ENCODE measurements around the gene MTARC2.
A peak's percentile ranks its signal among the peaks of the same experiment; 100 is the strongest.

Gene MTARC2

GRCh38 chr1:220748089-220748934, at the start of gene MTARC2:
TSS of gene MTARC2 (plus strand) at chr1:220748322. CDS start at chr1:220748532, 210 bp downstream.
- H3K4me1 ChIP-seq (ENCODE audit: insufficient read depth, low read length): peaks cover 34% of the 10 kb centered on the region
- H3K27ac ChIP-seq (ENCODE audit: low read depth, low read length): peak within 1 kb of the TSS; percentile 70

GRCh38 chr1:220698607-220699016, 49.5 kb upstream of the MTARC2 start:
- Histone ChIP-seq H3K27ac (ENCODE audit: low read depth, low read length) (no peak overlapping the region), H3K4me1 (ENCODE audit: insufficient read depth, low read length) (peaks cover 12% of the 10 kb centered on the region), H3K27me3 (ENCODE audit: control insufficient read depth in 1 of 2, insufficient read depth in 2 of 2, low read length in 2 of 2) (no peaks in the 10 kb centered on the region), H3K4me3 (ENCODE audit: low read depth in 1 of 2, low read length in 2 of 2) (no peak overlapping the region), H3K9me3 (ENCODE audit: low read length) (no peaks in the 10 kb centered on the region), H3K9ac (ENCODE audit: low read length) (no peak overlapping the region), H3K36me3 (ENCODE audit: insufficient read depth, low read length) (no peaks in the 10 kb centered on the region)

More at GRCh38 chr1:220748089-220748934, at the start of gene MTARC2:
- Histone ChIP-seq H3K4me3 (ENCODE audit: low read depth in 1 of 2, low read length in 2 of 2) (peak within 1 kb of the TSS; percentile 53 to 84), H3K27me3 (ENCODE audit: control insufficient read depth in 1 of 2, insufficient read depth in 2 of 2, low read length in 2 of 2) (no peaks in the 10 kb centered on the region), H3K9ac (ENCODE audit: low read length) (peak within 1 kb of the TSS; percentile 45), H3K9me3 (ENCODE audit: low read length) (no peaks in the 10 kb centered on the region), H3K36me3 (ENCODE audit: insufficient read depth, low read length) (no peaks in the 10 kb centered on the region)

- Histone ChIP-seq H3K27ac (ENCODE audit: low read depth, low read length) (no peak overlapping the region), H3K36me3 (ENCODE audit: insufficient read depth, low read length) (no peaks in the 10 kb centered on the region), H3K4me1 (ENCODE audit: insufficient read depth, low read length) (peaks cover 12% of the 10 kb centered on the region), H3K9ac (ENCODE audit: low read length) (no peak overlapping the region), H3K4me3 (ENCODE audit: low read depth in 1 of 2, low read length in 2 of 2) (no peak overlapping the region), H3K27me3 (ENCODE audit: control insufficient read depth in 1 of 2, insufficient read depth in 2 of 2, low read length in 2 of 2) (no peaks in the 10 kb centered on the region), H3K9me3 (ENCODE audit: low read length) (no peaks in the 10 kb centered on the region)
Observed at GRCh38 chr1:220699044-220699443, 49.1 kb upstream of the MTARC2 start.

GRCh38 chr1:220700556-220701179, 47.5 kb upstream of the MTARC2 start:
- H3K36me3 ChIP-seq (ENCODE audit: insufficient read depth, low read length): no peaks in the 10 kb centered on the region
- no peaks in the 10 kb centered on the region for H3K9me3 ChIP-seq (ENCODE audit: low read length)
- H3K4me1 ChIP-seq (ENCODE audit: insufficient read depth, low read length): peaks cover 12% of the 10 kb centered on the region
- H3K27ac ChIP-seq (ENCODE audit: low read depth, low read length): no peak overlapping the region
- no peaks in the 10 kb centered on the region for H3K27me3 ChIP-seq (ENCODE audit: control insufficient read depth in 1 of 2, insufficient read depth in 2 of 2, low read length in 2 of 2)
- H3K9ac ChIP-seq (ENCODE audit: low read length): no peak overlapping the region
- no peak overlapping the region for H3K4me3 ChIP-seq (ENCODE audit: low read depth in 1 of 2, low read length in 2 of 2)

GRCh38 chr1:220701974-220702373, 46.1 kb upstream of the MTARC2 start:
- no peaks in the 10 kb centered on the region for H3K9me3 ChIP-seq (ENCODE audit: low read length)

GRCh38 chr1:220702733-220703270, 45.3 kb upstream of the MTARC2 start:
- H3K27me3 ChIP-seq (ENCODE audit: control insufficient read depth in 1 of 2, insufficient read depth in 2 of 2, low read length in 2 of 2): no peaks in the 10 kb centered on the region
- no peak overlapping the region for H3K27ac ChIP-seq (ENCODE audit: low read depth, low read length)
- H3K4me1 ChIP-seq (ENCODE audit: insufficient read depth, low read length): peaks cover 12% of the 10 kb centered on the region
- H3K9me3 ChIP-seq (ENCODE audit: low read length): no peaks in the 10 kb centered on the region
- no peak overlapping the region for H3K4me3 ChIP-seq (ENCODE audit: low read depth in 1 of 2, low read length in 2 of 2)
- H3K36me3 ChIP-seq (ENCODE audit: insufficient read depth, low read length): no peaks in the 10 kb centered on the region
- H3K9ac ChIP-seq (ENCODE audit: low read length): no peak overlapping the region

More at GRCh38 chr1:220701974-220702373, 46.1 kb upstream of the MTARC2 start:
- H3K27ac ChIP-seq (ENCODE audit: low read depth, low read length): no peak overlapping the region
- peaks cover 12% of the 10 kb centered on the region for H3K4me1 ChIP-seq (ENCODE audit: insufficient read depth, low read length)
- H3K9ac ChIP-seq (ENCODE audit: low read length): no peak overlapping the region
- H3K4me3 ChIP-seq (ENCODE audit: low read depth in 1 of 2, low read length in 2 of 2): no peak overlapping the region
- H3K27me3 ChIP-seq (ENCODE audit: control insufficient read depth in 1 of 2, insufficient read depth in 2 of 2, low read length in 2 of 2): no peaks in the 10 kb centered on the region
- no peaks in the 10 kb centered on the region for H3K36me3 ChIP-seq (ENCODE audit: insufficient read depth, low read length)

- no peaks in the 10 kb centered on the region for H3K36me3 ChIP-seq (ENCODE audit: insufficient read depth, low read length)
- no peak overlapping the region for H3K4me3 ChIP-seq (ENCODE audit: low read depth in 1 of 2, low read length in 2 of 2)
- H3K9me3 ChIP-seq (ENCODE audit: low read length): no peaks in the 10 kb centered on the region
- no peak overlapping the region for H3K27ac ChIP-seq (ENCODE audit: low read depth, low read length)
- H3K4me1 ChIP-seq (ENCODE audit: insufficient read depth, low read length): peaks cover 12% of the 10 kb centered on the region
- no peaks in the 10 kb centered on the region for H3K27me3 ChIP-seq (ENCODE audit: control insufficient read depth in 1 of 2, insufficient read depth in 2 of 2, low read length in 2 of 2)
- no peak overlapping the region for H3K9ac ChIP-seq (ENCODE audit: low read length)
Observed at GRCh38 chr1:220703305-220703704, 44.8 kb upstream of the MTARC2 start.

- no peak overlapping the region for H3K4me3 ChIP-seq (ENCODE audit: low read depth in 1 of 2, low read length in 2 of 2)
- no peaks in the 10 kb centered on the region for H3K9me3 ChIP-seq (ENCODE audit: low read length)
- H3K27me3 ChIP-seq (ENCODE audit: control insufficient read depth in 1 of 2, insufficient read depth in 2 of 2, low read length in 2 of 2): no peaks in the 10 kb centered on the region
- H3K9ac ChIP-seq (ENCODE audit: low read length): no peak overlapping the region
- no peaks in the 10 kb centered on the region for H3K36me3 ChIP-seq (ENCODE audit: insufficient read depth, low read length)
- H3K4me1 ChIP-seq (ENCODE audit: insufficient read depth, low read length): peaks cover 1% of the 10 kb centered on the region
- H3K27ac ChIP-seq (ENCODE audit: low read depth, low read length): no peak overlapping the region
Observed at GRCh38 chr1:220705782-220706181, 42.3 kb upstream of the MTARC2 start.

- Histone ChIP-seq H3K9me3 (ENCODE audit: low read length) (no peaks in the 10 kb centered on the region), H3K9ac (ENCODE audit: low read length) (no peak overlapping the region), H3K4me3 (ENCODE audit: low read depth in 1 of 2, low read length in 2 of 2) (no peak overlapping the region), H3K36me3 (ENCODE audit: insufficient read depth, low read length) (no peaks in the 10 kb centered on the region), H3K27ac (ENCODE audit: low read depth, low read length) (no peak overlapping the region), H3K4me1 (ENCODE audit: insufficient read depth, low read length) (no peaks in the 10 kb centered on the region), H3K27me3 (ENCODE audit: control insufficient read depth in 1 of 2, insufficient read depth in 2 of 2, low read length in 2 of 2) (no peaks in the 10 kb centered on the region)
Observed at GRCh38 chr1:220706480-220706879, 41.6 kb upstream of the MTARC2 start.

- Histone ChIP-seq H3K27ac (ENCODE audit: low read depth, low read length) (no peak overlapping the region), H3K4me3 (ENCODE audit: low read depth in 1 of 2, low read length in 2 of 2) (no peak overlapping the region), H3K9me3 (ENCODE audit: low read length) (no peaks in the 10 kb centered on the region), H3K4me1 (ENCODE audit: insufficient read depth, low read length) (no peaks in the 10 kb centered on the region), H3K27me3 (ENCODE audit: control insufficient read depth in 1 of 2, insufficient read depth in 2 of 2, low read length in 2 of 2) (no peaks in the 10 kb centered on the region), H3K36me3 (ENCODE audit: insufficient read depth, low read length) (no peaks in the 10 kb centered on the region), H3K9ac (ENCODE audit: low read length) (no peak overlapping the region)
Observed at GRCh38 chr1:220707160-220707559, 41.0 kb upstream of the MTARC2 start.

- no peak overlapping the region for H3K4me3 ChIP-seq (ENCODE audit: low read depth in 1 of 2, low read length in 2 of 2)
- H3K9me3 ChIP-seq (ENCODE audit: low read length): no peaks in the 10 kb centered on the region
- H3K27ac ChIP-seq (ENCODE audit: low read depth, low read length): no peak overlapping the region
- no peaks in the 10 kb centered on the region for H3K36me3 ChIP-seq (ENCODE audit: insufficient read depth, low read length)
- no peaks in the 10 kb centered on the region for H3K4me1 ChIP-seq (ENCODE audit: insufficient read depth, low read length)
- no peaks in the 10 kb centered on the region for H3K27me3 ChIP-seq (ENCODE audit: control insufficient read depth in 1 of 2, insufficient read depth in 2 of 2, low read length in 2 of 2)
- H3K9ac ChIP-seq (ENCODE audit: low read length): no peak overlapping the region
Observed at GRCh38 chr1:220708244-220708643, 39.9 kb upstream of the MTARC2 start.

All from muscle layer of colon (tissue), 2 donors.